G401 (cell line): ENCODE measurements around the gene HTATSF1. TPM values are rescaled to one million over a fixed set of nuclear protein-coding genes. Genes with fewer than 3 reads are reported as not detected.

Experiments
- DNase-seq: peaks from one replicate; pipeline ENCODE4 v3.0.0-alpha.2; 2015; ENCODE audit warnings: low spot score
- in situ Hi-C: cut with HindIII; loops from 2 replicates; pipeline ENCODE4 v1.10.0; 2016; ENCODE audit warnings: low sequenced_read_pairs, mixed read lengths
- total RNA-seq: library from RNA; depleted of rRNA; stranded (reverse); fragments of >200 nt; shearing (Covaris generic); gene quantifications from 2 replicates; pipeline ENCODE4 v1.2.3, GENCODE V29; 2014

HTATSF1 gene
- total RNA-seq, 1 experiment from 2014 or later, result 49.9 TPM

- in situ Hi-C loops, result no loop called here
- DNase-seq, result no peak
Measured at GRCh38 chrX:136491832-136492231, 5.6 kb upstream of the HTATSF1 start.

- DNase-seq, result no peak
- in situ Hi-C loops, result no loop called here
Measured at GRCh38 chrX:136493011-136493410, 4.4 kb upstream of the HTATSF1 start.

GRCh38 chrX:136495043-136495442, 2.3 kb upstream of the HTATSF1 start:
- in situ Hi-C loops, result no loop called here
- DNase-seq, result no peak

- DNase-seq, result peak; percentile 0
Measured at GRCh38 chrX:136496186-136496763, 1.1 kb upstream of the HTATSF1 start.

GRCh38 chrX:136496764-136497555, 432 bp upstream of the HTATSF1 start:
- in situ Hi-C loops, result no loop called here
- DNase-seq, result peak; percentile 75

More at GRCh38 chrX:136496186-136496763, 1.1 kb upstream of the HTATSF1 start:
- in situ Hi-C loops, result no loop called here

GRCh38 chrX:136519069-136519468, 21.7 kb downstream of the HTATSF1 start:
- in situ Hi-C loops, result no loop called here
- DNase-seq, result no peak

GRCh38 chrX:136523770-136524169, 26.4 kb downstream of the HTATSF1 start:
- DNase-seq, result no peak
- in situ Hi-C loops, result no loop called here

- in situ Hi-C loops, result no loop called here
- DNase-seq, result peak; percentile 23
Measured at GRCh38 chrX:136525738-136526606, 28.6 kb downstream of the HTATSF1 start.

- DNase-seq, result no peak
- in situ Hi-C loops, result no loop called here
Measured at GRCh38 chrX:136528645-136529315, 31.4 kb downstream of the HTATSF1 start.

GRCh38 chrX:136529795-136530194, 32.4 kb downstream of the HTATSF1 start:
- in situ Hi-C loops, result no loop called here
- DNase-seq, result no peak

GRCh38 chrX:136531951-136532350, 34.6 kb downstream of the HTATSF1 start, which contains the start of gene VGLL1:
TSS of gene VGLL1 (plus strand) at chrX:136532215. CDS start at chrX:136536021, 3,806 bp downstream.
- in situ Hi-C loops, result no loop called here
- no peak for DNase-seq

- in situ Hi-C loops, result no loop called here
- DNase-seq, result no peak
Measured at GRCh38 chrX:136534131-136534530, 36.7 kb downstream of the HTATSF1 start.

GRCh38 chrX:136538811-136539210, 41.4 kb downstream of the HTATSF1 start:
- DNase-seq, result no peak
- in situ Hi-C loops, result no loop called here

- in situ Hi-C loops, result no loop called here
- DNase-seq, result no peak
Measured at GRCh38 chrX:136540226-136540625, 42.8 kb downstream of the HTATSF1 start.

- DNase-seq, result no peak
- in situ Hi-C loops, result no loop called here
Measured at GRCh38 chrX:136541294-136541693, 43.9 kb downstream of the HTATSF1 start.

GRCh38 chrX:136542281-136542680, 44.9 kb downstream of the HTATSF1 start:
- in situ Hi-C loops, result no loop called here
- DNase-seq, result no peak

GRCh38 chrX:136546371-136546781, 49.0 kb downstream of the HTATSF1 start:
- in situ Hi-C loops, result no loop called here
- DNase-seq, result no peak

GRCh38 chrX:136549226-136549625, 51.8 kb downstream of the HTATSF1 start:
- in situ Hi-C loops, result no loop called here
- peak; percentile 13 for DNase-seq

GRCh38 chrX:136551410-136551809, 54.0 kb downstream of the HTATSF1 start:
- DNase-seq, result no peak
- in situ Hi-C loops, result no loop called here
